Mesendoderm (in vitro differentiated cells): Measurements from ENCODE around the gene GAK.

ENCODE experiments used
- DNase-seq: peaks from one replicate; pipeline ENCODE4 v3.0.0; 2013
- H2AK5ac ChIP-seq: 2 replicates; pipeline ENCODE4 v1.6.1; 2013; ENCODE audit warnings: low read length, inconsistent platforms
- H2BK120ac ChIP-seq: 2 replicates; pipeline ENCODE4 v1.6.1; 2013; ENCODE audit warnings: low read depth, mild to moderate bottlenecking, low read length, moderate library complexity, mixed read lengths
- H2BK15ac ChIP-seq: replicated peaks from 2 replicates; pipeline ENCODE4 v1.6.1; 2013; ENCODE audit warnings: low read depth, mild to moderate bottlenecking, moderate library complexity
- H2BK5ac ChIP-seq: 2 replicates; pipeline ENCODE4 v1.6.1; 2013; ENCODE audit warnings: low read length, inconsistent platforms
- H3K18ac ChIP-seq: 2 replicates; pipeline ENCODE4 v1.6.1; 2013; ENCODE audit warnings: mild to moderate bottlenecking, low read length, mixed read lengths
- H3K23ac ChIP-seq: one replicate; pipeline ENCODE4 v1.6.1; 2013; ENCODE audit warnings: low read length
- H3K27ac ChIP-seq: 2 replicates; pipeline ENCODE4 v1.5.1; 2013; ENCODE audit warnings: low read depth, mild to moderate bottlenecking, inconsistent platforms, low read length, moderate library complexity
- H3K27me3 ChIP-seq: 2 replicates; pipeline ENCODE4 v1.6.1; 2013; ENCODE audit warnings: low read length, control low read depth, mild to moderate bottlenecking, inconsistent platforms; ENCODE audit not compliant: insufficient read depth, poor library complexity
- H3K36me3 ChIP-seq: 2 replicates; pipeline ENCODE4 v1.6.1; 2013; ENCODE audit warnings: low read length, inconsistent platforms; ENCODE audit not compliant: control insufficient read depth, insufficient read depth
- H3K4ac ChIP-seq: one replicate; pipeline ENCODE4 v1.6.1; 2013; ENCODE audit warnings: low read depth, mild to moderate bottlenecking, low read length, moderate library complexity
- H3K4me1 ChIP-seq: 2 replicates; pipeline ENCODE4 v1.6.1; 2013; ENCODE audit warnings: low read depth, low read length, inconsistent platforms; ENCODE audit not compliant: control insufficient read depth
- H3K4me2 ChIP-seq: 2 replicates; pipeline ENCODE4 v1.6.1; 2013; ENCODE audit warnings: low read length
- H3K4me3 ChIP-seq: 2 replicates; pipeline ENCODE4 v1.5.1; 2013; ENCODE audit warnings: mild to moderate bottlenecking, low read length
- H3K56ac ChIP-seq: one replicate; pipeline ENCODE4 v1.6.1; 2013; ENCODE audit warnings: low read length
- H3K79me1 ChIP-seq: 2 replicates; pipeline ENCODE4 v1.6.1; 2013; ENCODE audit warnings: low read length, inconsistent platforms
- H3K79me2 ChIP-seq: 2 replicates; pipeline ENCODE4 v1.6.1; 2013; ENCODE audit warnings: mild to moderate bottlenecking, low read length; ENCODE audit not compliant: control insufficient read depth, insufficient read depth
- H3K9ac ChIP-seq: 2 replicates; pipeline ENCODE4 v1.6.1; 2013; ENCODE audit warnings: low read length, inconsistent platforms
- H4K5ac ChIP-seq: one replicate; pipeline ENCODE4 v1.6.1; 2013; ENCODE audit warnings: low read length
- H4K8ac ChIP-seq: one replicate; pipeline ENCODE4 v1.6.1; 2013; ENCODE audit warnings: low read depth, mild to moderate bottlenecking, control low read depth, low read length, moderate library complexity
- WGBS: extraction: QIAGEN DNeasy Blood & Tissue Kit; methylation state at CpG from one replicate; pipeline ENCODE4 v1.1.7; 2013; ENCODE audit warnings: low lambda C conversion rate, missing lambda C conversion rate; ENCODE audit not compliant: insufficient coverage; ENCODE audit errors: extremely low coverage; 5-methylcytosine and 5-hydroxymethylcytosine counted together

Gene GAK

GRCh38 chr4:858831-859451, 73.2 kb downstream of the GAK start:
- Histone ChIP-seq H3K79me1 (no peaks in the 10 kb centered on the region), H3K23ac (no peak overlapping the region), H3K79me2 (no peaks in the 10 kb centered on the region), H3K4me1 (no peaks in the 10 kb centered on the region), H2BK5ac (no peak overlapping the region), H3K27me3 (no peaks in the 10 kb centered on the region), H2AK5ac (no peak overlapping the region), H4K5ac (no peak overlapping the region), H3K4me3 (no peak overlapping the region), H3K56ac (no peak overlapping the region), H4K8ac (no peak overlapping the region), H2BK15ac (no peak overlapping the region), H2BK120ac (no peak overlapping the region), H3K9ac (no peak overlapping the region), H3K4me2 (no peak overlapping the region), H3K27ac (no peak overlapping the region), H3K36me3 (peaks cover 8% of the 10 kb centered on the region), H3K4ac (no peak overlapping the region), H3K18ac (no peak overlapping the region)
- no CpG with 5 or more reads among the region's 31 CpGs for WGBS
- no peak for DNase-seq

GRCh38 chr4:858041-858481, 74.1 kb downstream of the GAK start:
- Histone ChIP-seq H3K18ac (no peak overlapping the region), H4K8ac (no peak overlapping the region), H3K23ac (no peak overlapping the region), H3K4me3 (no peak overlapping the region), H3K56ac (no peak overlapping the region), H3K79me1 (no peaks in the 10 kb centered on the region), H4K5ac (no peak overlapping the region), H2BK15ac (no peak overlapping the region), H3K36me3 (peaks cover 8% of the 10 kb centered on the region), H3K79me2 (no peaks in the 10 kb centered on the region), H2BK5ac (no peak overlapping the region), H2BK120ac (no peak overlapping the region), H3K4ac (no peak overlapping the region), H3K27me3 (no peaks in the 10 kb centered on the region), H3K4me2 (no peak overlapping the region), H3K27ac (no peak overlapping the region), H3K9ac (no peak overlapping the region), H3K4me1 (no peaks in the 10 kb centered on the region), H2AK5ac (no peak overlapping the region)
- WGBS, result no CpG with 5 or more reads among the region's 17 CpGs
- no peak for DNase-seq

GRCh38 chr4:857461-857860, 74.7 kb downstream of the GAK start:
- Histone ChIP-seq H3K56ac (no peak overlapping the region), H3K4me3 (no peak overlapping the region), H4K5ac (no peak overlapping the region), H4K8ac (no peak overlapping the region), H3K36me3 (peaks cover 6% of the 10 kb centered on the region), H2AK5ac (no peak overlapping the region), H3K4me2 (no peak overlapping the region), H2BK120ac (no peak overlapping the region), H2BK15ac (no peak overlapping the region), H3K4ac (no peak overlapping the region), H3K27me3 (no peaks in the 10 kb centered on the region), H3K79me2 (no peaks in the 10 kb centered on the region), H3K18ac (no peak overlapping the region), H3K79me1 (no peaks in the 10 kb centered on the region), H3K4me1 (no peaks in the 10 kb centered on the region), H3K23ac (no peak overlapping the region), H2BK5ac (no peak overlapping the region), H3K27ac (no peak overlapping the region), H3K9ac (no peak overlapping the region)
- WGBS, result no CpG with 5 or more reads among the region's 11 CpGs
- no peak for DNase-seq

GRCh38 chr4:856225-856901, 75.8 kb downstream of the GAK start:
- H3K4me1 ChIP-seq, result no peaks in the 10 kb centered on the region
- H3K27me3 ChIP-seq, result no peaks in the 10 kb centered on the region
- DNase-seq, result no peak
- H3K56ac ChIP-seq, result no peak overlapping the region
- H3K9ac ChIP-seq, result no peak overlapping the region
- no peak overlapping the region for H4K8ac ChIP-seq
- H3K18ac ChIP-seq, result no peak overlapping the region
- peaks cover 6% of the 10 kb centered on the region for H3K36me3 ChIP-seq
- no peak overlapping the region for H2BK5ac ChIP-seq
- no CpG with 5 or more reads among the region's 3 CpGs for WGBS
- no peak overlapping the region for H3K4ac ChIP-seq
- no peak overlapping the region for H2BK120ac ChIP-seq
- H2AK5ac ChIP-seq, result no peak overlapping the region
- no peak overlapping the region for H3K4me3 ChIP-seq
- H3K79me2 ChIP-seq, result no peaks in the 10 kb centered on the region
- H3K79me1 ChIP-seq, result no peaks in the 10 kb centered on the region
- no peak overlapping the region for H3K27ac ChIP-seq
- H4K5ac ChIP-seq, result no peak overlapping the region
- H3K4me2 ChIP-seq, result no peak overlapping the region
- H3K23ac ChIP-seq, result no peak overlapping the region
- H2BK15ac ChIP-seq, result no peak overlapping the region

- Histone ChIP-seq H3K9ac (no peak overlapping the region), H3K18ac (no peak overlapping the region), H3K56ac (no peak overlapping the region), H4K5ac (no peak overlapping the region), H2AK5ac (no peak overlapping the region), H3K4ac (no peak overlapping the region), H3K27ac (no peak overlapping the region), H2BK120ac (no peak overlapping the region), H4K8ac (no peak overlapping the region), H3K27me3 (no peaks in the 10 kb centered on the region), H2BK15ac (no peak overlapping the region), H3K79me1 (no peaks in the 10 kb centered on the region), H3K36me3 (peaks cover 6% of the 10 kb centered on the region), H3K4me1 (no peaks in the 10 kb centered on the region), H3K4me2 (no peak overlapping the region), H3K79me2 (no peaks in the 10 kb centered on the region), H3K4me3 (no peak overlapping the region), H2BK5ac (no peak overlapping the region), H3K23ac (no peak overlapping the region)
- no peak for DNase-seq
- WGBS, result no CpG with 5 or more reads among the region's 1 CpG
Observed at GRCh38 chr4:855880-856224, 76.3 kb downstream of the GAK start.

GRCh38 chr4:854356-854755, 77.8 kb downstream of the GAK start:
- no peak overlapping the region for H3K4me3 ChIP-seq
- no peak overlapping the region for H3K4ac ChIP-seq
- H3K27ac ChIP-seq, result no peak overlapping the region
- no peak overlapping the region for H3K4me2 ChIP-seq
- WGBS, result no CpG with 5 or more reads among the region's 11 CpGs
- H3K18ac ChIP-seq, result no peak overlapping the region
- no peak overlapping the region for H2BK5ac ChIP-seq
- no peak overlapping the region for H3K9ac ChIP-seq
- H3K27me3 ChIP-seq, result no peaks in the 10 kb centered on the region
- H3K36me3 ChIP-seq, result peaks cover 6% of the 10 kb centered on the region
- H3K79me1 ChIP-seq, result no peaks in the 10 kb centered on the region
- no peak overlapping the region for H4K8ac ChIP-seq
- no peaks in the 10 kb centered on the region for H3K79me2 ChIP-seq
- no peak for DNase-seq
- H2BK15ac ChIP-seq, result no peak overlapping the region
- no peaks in the 10 kb centered on the region for H3K4me1 ChIP-seq
- H4K5ac ChIP-seq, result no peak overlapping the region
- no peak overlapping the region for H2BK120ac ChIP-seq
- H3K56ac ChIP-seq, result no peak overlapping the region
- H3K23ac ChIP-seq, result no peak overlapping the region
- no peak overlapping the region for H2AK5ac ChIP-seq
